Mucosa of descending colon (tissue), 3 donors: Measurements from ENCODE around the gene CCBE1. TPM values are rescaled to one million over a fixed set of nuclear protein-coding genes. Genes with fewer than 3 reads are reported as not detected.

ENCODE experiments used
- ATAC-seq: fragments of 200-7000 bp; cut with Tn5 transposase; one replicate; pipeline ENCODE4 v1.9.1; 2020; ENCODE audit warnings: mild to moderate bottlenecking, moderate library complexity
- DNase-seq, 3 donors: peaks; one replicate each; pipeline ENCODE4 v3.0.0-alpha.2; 2020
- H3K36me3 ChIP-seq: fragments of 200-600 bp; one replicate; pipeline ENCODE4 v1.8.0; 2021; ENCODE audit warnings: low read depth, mild to moderate bottlenecking
- H3K4me1 ChIP-seq: fragments of 200-600 bp; one replicate; pipeline ENCODE4 v1.8.0; 2021; ENCODE audit warnings: low read depth, mild to moderate bottlenecking
- H3K4me3 ChIP-seq: fragments of 200-600 bp; one replicate; pipeline ENCODE4 v1.8.0; 2021; ENCODE audit warnings: mild to moderate bottlenecking
- H3K9me3 ChIP-seq: fragments of 200-600 bp; one replicate; pipeline ENCODE4 v1.8.0; 2021; ENCODE audit warnings: mild to moderate bottlenecking
- CTCF ChIP-seq: fragments of 200-600 bp; IDR thresholded peaks from one replicate; pipeline ENCODE4 v1.8.0; 2022; ENCODE audit warnings: antibody characterized with exemption, mild to moderate bottlenecking
- intact Hi-C, 2 donors: fragments of 100-400 bp; cut with DNase I in 1 of 2; cut with micrococcal nuclease in 1 of 2; formaldehyde crosslinking; loops; one replicate each; pipeline versions ENCODE4 v1.11.0 to v1.11.1; 2022; cut with DNase I, micrococcal nuclease
- total RNA-seq, 3 donors: library from RNA; stranded (reverse); fragmentation: NEBNext Ultra II Directional in 2 of 3; extraction: Animal tissue kit (Norgen Biotek cat#: 25700) in 2 of 3; gene quantifications; one replicate each; pipeline versions ENCODE4 v1.2.1 to v1.2.4, GENCODE V29; 2021 to 2023
- donor health status: DM: no; HTN: no; CAD: no; lungs with moderate emphysema.
- donor health status: DM: no; HTN: no; CAD: no.
- donor health status: DM: no; HTN: yes; CAD: no.

CCBE1 gene
- total RNA-seq, 3 donors from 2014 or later: 1.6 to 54.7 (median 2.2) TPM

- no peak overlapping the region for H3K4me3 ChIP-seq
- intact Hi-C loops: no loop called here
- H3K9me3 ChIP-seq: no peaks in the 10 kb centered on the region
- H3K36me3 ChIP-seq: no peaks in the 10 kb centered on the region
- no peak for ATAC-seq
- H3K4me1 ChIP-seq: no peaks in the 10 kb centered on the region
- no peak for DNase-seq
- no peak for TF ChIP-seq CTCF
Measured at GRCh38 chr18:59565957-59566356, 131.3 kb downstream of the CCBE1 start.

GRCh38 chr18:59564561-59564960 is 132.7 kb downstream of the CCBE1 start:
- no peaks in the 10 kb centered on the region for H3K4me1 ChIP-seq
- H3K36me3 ChIP-seq: no peaks in the 10 kb centered on the region
- intact Hi-C loops: no loop called here
- no peak for TF ChIP-seq CTCF
- no peaks in the 10 kb centered on the region for H3K9me3 ChIP-seq
- no peak for DNase-seq
- no peak for ATAC-seq
- H3K4me3 ChIP-seq: no peak overlapping the region

GRCh38 chr18:59563176-59563785 is 133.9 kb downstream of the CCBE1 start:
- Histone ChIP-seq H3K36me3 (no peaks in the 10 kb centered on the region), H3K4me1 (no peaks in the 10 kb centered on the region), H3K4me3 (no peak overlapping the region), H3K9me3 (no peaks in the 10 kb centered on the region)
- ATAC-seq: no peak
- no peak for DNase-seq
- no peak for TF ChIP-seq CTCF
- intact Hi-C loops: no loop called here

GRCh38 chr18:59562751-59563150 is 134.5 kb downstream of the CCBE1 start:
- intact Hi-C loops: no loop called here
- no peak for DNase-seq
- TF ChIP-seq CTCF: no peak
- Histone ChIP-seq H3K4me3 (no peak overlapping the region), H3K4me1 (no peaks in the 10 kb centered on the region), H3K9me3 (no peaks in the 10 kb centered on the region), H3K36me3 (no peaks in the 10 kb centered on the region)
- no peak for ATAC-seq

- intact Hi-C loops: no loop called here
- H3K4me1 ChIP-seq: no peaks in the 10 kb centered on the region
- no peaks in the 10 kb centered on the region for H3K9me3 ChIP-seq
- no peak for TF ChIP-seq CTCF
- H3K36me3 ChIP-seq: no peaks in the 10 kb centered on the region
- no peak overlapping the region for H3K4me3 ChIP-seq
- no peak for ATAC-seq
- no peak for DNase-seq
Measured at GRCh38 chr18:59561612-59562011, 135.6 kb downstream of the CCBE1 start.

- Histone ChIP-seq H3K4me1 (no peaks in the 10 kb centered on the region), H3K9me3 (no peaks in the 10 kb centered on the region), H3K4me3 (no peak overlapping the region), H3K36me3 (no peaks in the 10 kb centered on the region)
- DNase-seq (no peak), ATAC-seq (no peak)
- no peak for TF ChIP-seq CTCF
- intact Hi-C loops: no loop called here
Measured at GRCh38 chr18:59560556-59560955, 136.7 kb downstream of the CCBE1 start.
